GM21390 (cell line): Measurements from ENCODE around the gene OR2AJ1.
A peak's percentile ranks its signal among the peaks of the same experiment; 100 is the strongest.

Experiments
- ATAC-seq: cut with Tn5 transposase; IDR thresholded peaks from one replicate; pipeline ENCODE4 v1.9.1; 2021; ENCODE audit not compliant: unreplicated experiment

Gene OR2AJ1

GRCh38 chr1:247961791-247962190 lies 37.1 kb downstream of the OR2AJ1 start:
- ATAC-seq = no peak

- no peak for ATAC-seq
These were observed 38.4 kb downstream of the OR2AJ1 start for GRCh38 chr1:247962911-247963588.

GRCh38 chr1:247964933-247965332 lies 40.2 kb downstream of the OR2AJ1 start, which contains the start of gene OR2AK2:
Gene OR2AK2 (plus strand): TSS chr1:247965233. CDS start chr1:247965377, 144 bp downstream.
- no peak for ATAC-seq

GRCh38 chr1:247966532-247967204 lies 42.0 kb downstream of the OR2AJ1 start:
- peak; percentile 85 for ATAC-seq
